ENCODE measurements around the gene PLEKHJ1. TPM values are rescaled to one million over a fixed set of nuclear protein-coding genes. Genes with fewer than 3 reads are reported as not detected.

Gene PLEKHJ1
- total and polyA plus RNA-seq, 9 of the 15 experiments (the other 6 are each of a cell fraction or from before 2014, with no cell fraction given) = 1.5 to 188 (median 63.9) TPM

DNA sequence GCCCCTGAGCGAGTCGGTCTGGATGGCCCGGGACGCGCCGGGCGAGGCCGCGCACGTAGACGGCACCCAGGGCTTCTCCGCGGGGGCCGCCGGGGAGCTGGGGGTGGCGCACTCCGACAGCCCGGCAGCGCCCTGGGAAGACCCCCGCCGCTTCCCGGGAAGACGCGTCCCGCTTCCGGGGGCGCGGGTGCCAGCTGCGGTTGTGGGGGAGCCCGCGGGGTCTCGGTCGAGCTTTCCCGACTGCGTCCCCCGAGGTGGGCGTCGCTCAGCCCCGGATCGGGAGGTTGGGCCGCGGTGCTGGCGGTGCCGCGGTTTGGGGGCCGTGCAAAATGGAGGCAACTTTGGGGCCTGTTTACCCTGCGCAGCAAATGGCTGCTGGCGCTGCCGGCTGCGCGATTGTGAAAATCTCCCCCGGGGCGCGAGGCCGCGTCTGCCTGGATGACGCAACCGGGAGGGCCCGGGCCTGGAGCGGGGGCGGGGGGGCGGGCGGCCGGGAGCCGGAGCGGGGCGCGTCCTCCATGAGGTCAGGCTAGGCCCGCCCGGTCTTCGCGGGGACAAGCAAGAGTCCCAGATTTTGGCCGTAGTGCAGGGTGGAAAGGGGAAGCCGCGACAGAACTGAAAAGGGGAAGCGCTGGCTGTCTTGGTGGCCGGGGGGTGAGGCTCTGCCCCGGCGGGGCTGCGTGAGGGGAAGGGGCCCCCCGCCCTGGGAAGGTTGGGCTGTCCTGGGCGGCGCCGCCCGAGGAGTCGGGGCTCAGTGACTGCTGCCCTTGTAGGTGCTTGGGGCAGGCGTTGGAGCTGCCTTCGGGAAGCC, 34.5 kb upstream of the PLEKHJ1 start (continued):
- TF ChIP-seq TOE1 (IDR thresholded peaks at IDR 0.05; ENCODE audit: borderline replicate concordance) (no peak), TOE1 (CRISPR knock-in tag; IDR thresholded peaks at IDR 0.05; ENCODE audit: borderline replicate concordance, low read depth) (peak; percentile 37; the same call in 1 of the 2 replicates), FOXK2 (conservative IDR thresholded peaks at IDR 0.05 in 1 of 2, IDR thresholded peaks at IDR 0.05 in 1 of 2; ENCODE audit: low read depth in 2 of 2) (0 out of 4 replicates have a peak, but pooled peaks have one; percentile 15 to 43), ZZZ3 (IDR thresholded peaks at IDR 0.05) (no peak), L3MBTL2 (IDR thresholded peaks at IDR 0.05) (no peak), TAF15 (IDR thresholded peaks at IDR 0.05; ENCODE audit: low read depth, low read length) (no peak), POLR2A (conservative IDR thresholded peaks at IDR 0.05) (peak; percentile 41; the same call in 1 of the 2 replicates), KAT8 (IDR thresholded peaks at IDR 0.05; ENCODE audit: low read depth) (peak; percentile 51; the same call in 1 of the 2 replicates), ZBTB7A (IDR thresholded peaks at IDR 0.05; ENCODE audit: borderline replicate concordance, control insufficient read depth, low read depth, low read length) (peak; percentile 20; the same call in 1 of the 2 replicates), SAP30 (IDR thresholded peaks at IDR 0.05; ENCODE audit: borderline replicate concordance, insufficient read depth, low read depth, low read length, poor library complexity, severe bottlenecking) (peak; percentile 32), U2AF1 (optimal IDR thresholded peaks at IDR 0.05; ENCODE audit: low read depth, low read length) (peak; percentile 95), PML (IDR thresholded peaks at IDR 0.05; ENCODE audit: low read length) (0 out of 2 replicates have a peak, but pooled peaks have one; percentile 33), PRPF4 (IDR thresholded peaks at IDR 0.05; ENCODE audit: insufficient read depth, low read depth, low read length, poor library complexity, severe bottlenecking) (peak; percentile 31), PCBP2 (IDR thresholded peaks at IDR 0.05; ENCODE audit: low read depth, low read length, poor library complexity, severe bottlenecking) (peak; percentile 69), CREB1 (IDR thresholded peaks at IDR 0.05) (no peak; the same call in 1 of the 2 replicates), CREB1 (CRISPR knock-in tag; IDR thresholded peaks at IDR 0.05) (0 out of 2 replicates have a peak, but pooled peaks have one; percentile 12), ATF7 (IDR thresholded peaks at IDR 0.05) (peak; percentile 55), TCF3 (CRISPR knock-in tag; IDR thresholded peaks at IDR 0.05) (no peak; the same call in 1 of the 2 replicates), MAFG (tag; conservative IDR thresholded peaks at IDR 0.05) (no peak), CHD1 (IDR thresholded peaks at IDR 0.05; ENCODE audit: low read length) (peak; percentile 64)
- TF ChIP-seq, protein P1, sequence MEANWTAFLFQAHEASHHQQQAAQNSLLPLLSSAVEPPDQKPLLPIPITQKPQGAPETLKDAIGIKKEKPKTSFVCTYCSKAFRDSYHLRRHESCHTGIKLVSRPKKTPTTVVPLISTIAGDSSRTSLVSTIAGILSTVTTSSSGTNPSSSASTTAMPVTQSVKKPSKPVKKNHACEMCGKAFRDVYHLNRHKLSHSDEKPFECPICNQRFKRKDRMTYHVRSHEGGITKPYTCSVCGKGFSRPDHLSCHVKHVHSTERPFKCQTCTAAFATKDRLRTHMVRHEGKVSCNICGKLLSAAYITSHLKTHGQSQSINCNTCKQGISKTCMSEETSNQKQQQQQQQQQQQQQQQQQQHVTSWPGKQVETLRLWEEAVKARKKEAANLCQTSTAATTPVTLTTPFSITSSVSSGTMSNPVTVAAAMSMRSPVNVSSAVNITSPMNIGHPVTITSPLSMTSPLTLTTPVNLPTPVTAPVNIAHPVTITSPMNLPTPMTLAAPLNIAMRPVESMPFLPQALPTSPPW (CRISPR knock-in tag; IDR thresholded peaks at IDR 0.05) = peak; percentile 94
- TF ChIP-seq, protein P2, sequence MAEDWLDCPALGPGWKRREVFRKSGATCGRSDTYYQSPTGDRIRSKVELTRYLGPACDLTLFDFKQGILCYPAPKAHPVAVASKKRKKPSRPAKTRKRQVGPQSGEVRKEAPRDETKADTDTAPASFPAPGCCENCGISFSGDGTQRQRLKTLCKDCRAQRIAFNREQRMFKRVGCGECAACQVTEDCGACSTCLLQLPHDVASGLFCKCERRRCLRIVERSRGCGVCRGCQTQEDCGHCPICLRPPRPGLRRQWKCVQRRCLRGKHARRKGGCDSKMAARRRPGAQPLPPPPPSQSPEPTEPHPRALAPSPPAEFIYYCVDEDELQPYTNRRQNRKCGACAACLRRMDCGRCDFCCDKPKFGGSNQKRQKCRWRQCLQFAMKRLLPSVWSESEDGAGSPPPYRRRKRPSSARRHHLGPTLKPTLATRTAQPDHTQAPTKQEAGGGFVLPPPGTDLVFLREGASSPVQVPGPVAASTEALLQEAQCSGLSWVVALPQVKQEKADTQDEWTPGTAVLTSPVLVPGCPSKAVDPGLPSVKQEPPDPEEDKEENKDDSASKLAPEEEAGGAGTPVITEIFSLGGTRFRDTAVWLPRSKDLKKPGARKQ (CRISPR knock-in tag; IDR thresholded peaks at IDR 0.05) = no peak
- TF ChIP-seq, protein P3, sequence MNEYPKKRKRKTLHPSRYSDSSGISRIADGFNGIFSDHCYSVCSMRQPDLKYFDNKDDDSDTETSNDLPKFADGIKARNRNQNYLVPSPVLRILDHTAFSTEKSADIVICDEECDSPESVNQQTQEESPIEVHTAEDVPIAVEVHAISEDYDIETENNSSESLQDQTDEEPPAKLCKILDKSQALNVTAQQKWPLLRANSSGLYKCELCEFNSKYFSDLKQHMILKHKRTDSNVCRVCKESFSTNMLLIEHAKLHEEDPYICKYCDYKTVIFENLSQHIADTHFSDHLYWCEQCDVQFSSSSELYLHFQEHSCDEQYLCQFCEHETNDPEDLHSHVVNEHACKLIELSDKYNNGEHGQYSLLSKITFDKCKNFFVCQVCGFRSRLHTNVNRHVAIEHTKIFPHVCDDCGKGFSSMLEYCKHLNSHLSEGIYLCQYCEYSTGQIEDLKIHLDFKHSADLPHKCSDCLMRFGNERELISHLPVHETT (CRISPR knock-in tag; conservative IDR thresholded peaks at IDR 0.05 in 1 of 2, IDR thresholded peaks at IDR 0.05 in 1 of 2) = peak in 1 of 2 experiments; percentile 90; a peak in 2 of 4 replicates

Data from K562 (cell line).